OCI-LY1 (cell line): ENCODE measurements around the gene BICDL2.

Source experiments
- H2AFZ ChIP-seq: fragments of 200-600 bp; sonication (generic), shearing (Covaris generic); 2 replicates; pipeline ENCODE4 v1.6.0; 2014; ENCODE audit warnings: antibody characterized with exemption, mild to moderate bottlenecking, low read length
- H3F3A ChIP-seq: fragments of 200-600 bp; sonication (generic), shearing (Covaris generic); 2 replicates; pipeline ENCODE4 v1.6.0; 2014; ENCODE audit warnings: mild to moderate bottlenecking, antibody characterized with exemption, low read length, moderate library complexity; ENCODE audit not compliant: insufficient read depth
- H3K27ac ChIP-seq: fragments of 200-600 bp; sonication (generic); 2 replicates; pipeline ENCODE4 v1.5.1; 2014; ENCODE audit warnings: low read length, mixed run types, mild to moderate bottlenecking, low read depth; ENCODE audit not compliant: poor library complexity, severe bottlenecking
- H3K27me3 ChIP-seq: fragments of 200-600 bp; sonication (generic); 2 replicates; pipeline ENCODE4 v1.6.0; 2014; ENCODE audit warnings: antibody characterized with exemption, mild to moderate bottlenecking, low read length, moderate library complexity; ENCODE audit not compliant: insufficient read depth
- H3K36me3 ChIP-seq: fragments of 200-600 bp; sonication (generic); 2 replicates; pipeline ENCODE4 v1.6.1; 2014; ENCODE audit warnings: mild to moderate bottlenecking, antibody characterized with exemption, low read length, moderate library complexity, mixed read lengths; ENCODE audit not compliant: insufficient read depth
- H3K4me1 ChIP-seq: fragments of 200-600 bp; sonication (generic); 2 replicates; pipeline ENCODE4 v1.5.1; 2014; ENCODE audit warnings: mild to moderate bottlenecking, low read length, moderate library complexity; ENCODE audit not compliant: insufficient read depth, severe bottlenecking
- H3K4me2 ChIP-seq: fragments of 200-600 bp; sonication (generic), shearing (Covaris generic); 2 replicates; pipeline ENCODE4 v1.6.1; 2014; ENCODE audit warnings: low read length
- H3K4me3 ChIP-seq: fragments of 200-600 bp; sonication (generic); 2 replicates; pipeline ENCODE4 v1.5.1; 2014; ENCODE audit warnings: low read length, low read depth, mild to moderate bottlenecking, mixed read lengths; ENCODE audit not compliant: poor library complexity, severe bottlenecking
- H3K79me2 ChIP-seq: fragments of 200-600 bp; shearing (Covaris generic); 2 replicates; pipeline ENCODE4 v1.6.1; 2016; ENCODE audit warnings: mixed run types, low read length, mixed read lengths; ENCODE audit not compliant: insufficient read depth
- H3K9ac ChIP-seq: fragments of 200-600 bp; sonication (generic), shearing (Covaris generic); 2 replicates; pipeline ENCODE4 v1.6.1; 2014; ENCODE audit warnings: mild to moderate bottlenecking, low read length, mixed read lengths
- H3K9me2 ChIP-seq: fragments of 200-600 bp; sonication (generic), shearing (Covaris generic); 2 replicates; pipeline ENCODE4 v1.6.1; 2014; ENCODE audit warnings: low read depth, mild to moderate bottlenecking, low read length, mixed read lengths
- H3K9me3 ChIP-seq: fragments of 200-600 bp; shearing (Covaris generic); 2 replicates; pipeline ENCODE4 v1.6.1; 2014; ENCODE audit warnings: low read length, mixed read lengths
- H4K20me1 ChIP-seq: fragments of 200-600 bp; sonication (generic), shearing (Covaris generic); 2 replicates; pipeline ENCODE4 v1.6.0; 2016; ENCODE audit warnings: mild to moderate bottlenecking, low read length; ENCODE audit not compliant: insufficient read depth
- CTCF ChIP-seq: fragments of 200-600 bp; sonication (generic), shearing (Covaris generic); IDR thresholded peaks from 2 replicates; pipeline ENCODE4 v1.5.1; 2017; ENCODE audit warnings: mild to moderate bottlenecking, antibody characterized with exemption, low read length, moderate library complexity, mixed read lengths
- EZH2 ChIP-seq: fragments of 200-600 bp; sonication (generic), shearing (Covaris generic); IDR thresholded peaks from 2 replicates; pipeline ENCODE4 v1.8.0; 2017; ENCODE audit warnings: borderline replicate concordance, mixed run types, mild to moderate bottlenecking, antibody characterized with exemption, low read length, moderate library complexity, mixed read lengths

Gene BICDL2

GRCh38 chr16:3051494-3051893 lies 14.8 kb upstream of the BICDL2 start:
- H3K4me3 ChIP-seq, result no peak overlapping the region

GRCh38 chr16:3051009-3051408 lies 14.3 kb upstream of the BICDL2 start:
- no peak overlapping the region for H3K27ac ChIP-seq
- TF ChIP-seq CTCF, result no peak
- no peak for TF ChIP-seq EZH2
- H3K9me2 ChIP-seq, result no peaks in the 10 kb centered on the region
- H3K4me2 ChIP-seq, result no peak overlapping the region
- no peaks in the 10 kb centered on the region for H3K9me3 ChIP-seq
- H3K36me3 ChIP-seq, result no peaks in the 10 kb centered on the region
- peaks cover 10% of the 10 kb centered on the region for H3K4me1 ChIP-seq
- no peaks in the 10 kb centered on the region for H3F3A ChIP-seq
- H3K79me2 ChIP-seq, result no peaks in the 10 kb centered on the region
- H3K4me3 ChIP-seq, result no peak overlapping the region
- H4K20me1 ChIP-seq, result no peaks in the 10 kb centered on the region
- no peak overlapping the region for H3K9ac ChIP-seq
- no peak overlapping the region for H2AFZ ChIP-seq
- H3K27me3 ChIP-seq, result no peaks in the 10 kb centered on the region

More at GRCh38 chr16:3051494-3051893, 14.8 kb upstream of the BICDL2 start:
- Histone ChIP-seq H3K36me3 (no peaks in the 10 kb centered on the region), H2AFZ (no peak overlapping the region), H3K27ac (no peak overlapping the region), H3K9me2 (no peaks in the 10 kb centered on the region), H3K4me2 (no peak overlapping the region), H3K9me3 (no peaks in the 10 kb centered on the region), H3K27me3 (no peaks in the 10 kb centered on the region), H4K20me1 (no peaks in the 10 kb centered on the region), H3K9ac (no peak overlapping the region), H3K4me1 (peaks cover 10% of the 10 kb centered on the region), H3F3A (no peaks in the 10 kb centered on the region), H3K79me2 (no peaks in the 10 kb centered on the region)
- TF ChIP-seq CTCF, result no peak
- TF ChIP-seq EZH2, result no peak

- Histone ChIP-seq H3K4me2 (no peak overlapping the region), H3F3A (no peaks in the 10 kb centered on the region), H3K79me2 (no peaks in the 10 kb centered on the region), H3K27me3 (no peaks in the 10 kb centered on the region), H3K9me3 (no peaks in the 10 kb centered on the region), H3K27ac (no peak overlapping the region), H2AFZ (no peak overlapping the region), H3K9ac (no peak overlapping the region), H3K9me2 (no peaks in the 10 kb centered on the region), H3K36me3 (no peaks in the 10 kb centered on the region), H3K4me3 (no peak overlapping the region), H3K4me1 (peaks cover 11% of the 10 kb centered on the region), H4K20me1 (no peaks in the 10 kb centered on the region)
- TF ChIP-seq CTCF (no peak), EZH2 (no peak)
Observed at GRCh38 chr16:3050487-3050886, 13.7 kb upstream of the BICDL2 start.
